ENCODE data around the gene KRTAP12-1.
"Not testable (repeated sequence)": the region's sequence is repeated elsewhere in the genome, so short reads cannot be mapped to it uniquely, and the experiment has no call there.

KRTAP12-1 gene

GRCh38 chr21:44697172-44697810 lies 15.3 kb upstream of the KRTAP12-1 start, which contains the start of gene KRTAP10-12:
Gene KRTAP10-12 (plus strand): TSS chr21:44697172. CDS start chr21:44697202, 30 bp downstream.
- DNase-seq: not testable (repeated sequence)

- no peak for DNase-seq
Observed at GRCh38 chr21:44696572-44696971, 14.6 kb upstream of the KRTAP12-1 start.

GRCh38 chr21:44695641-44696040 lies 13.7 kb upstream of the KRTAP12-1 start:
- no peak for DNase-seq

GRCh38 chr21:44695184-44695583 lies 13.2 kb upstream of the KRTAP12-1 start:
- no peak for DNase-seq

GRCh38 chr21:44694776-44695175 lies 12.8 kb upstream of the KRTAP12-1 start:
- no peak for DNase-seq

- DNase-seq: no peak
Observed at GRCh38 chr21:44692798-44693512, 11.0 kb upstream of the KRTAP12-1 start.

GRCh38 chr21:44691686-44692085 lies 9.7 kb upstream of the KRTAP12-1 start:
- no peak for DNase-seq

- not testable (repeated sequence) for DNase-seq
Observed at GRCh38 chr21:44689740-44690139, 7.8 kb upstream of the KRTAP12-1 start.

- DNase-seq: no peak
Observed at GRCh38 chr21:44687671-44688070, 5.7 kb upstream of the KRTAP12-1 start.

- DNase-seq: no peak
Observed at GRCh38 chr21:44686843-44687561, 5.0 kb upstream of the KRTAP12-1 start.

GRCh38 chr21:44686000-44686781 lies 4.2 kb upstream of the KRTAP12-1 start:
- no peak for DNase-seq

- DNase-seq: not testable (repeated sequence)
Observed at GRCh38 chr21:44685050-44685449, 3.1 kb upstream of the KRTAP12-1 start.

- no peak for DNase-seq
Observed at GRCh38 chr21:44684483-44684882, 2.5 kb upstream of the KRTAP12-1 start.

- DNase-seq: no peak
Observed at GRCh38 chr21:44684077-44684476, 2.1 kb upstream of the KRTAP12-1 start.

- no peak for DNase-seq
Observed at GRCh38 chr21:44682580-44683151, 703 bp upstream of the KRTAP12-1 start.

GRCh38 chr21:44681152-44681551 lies 811 bp downstream of the KRTAP12-1 start:
- DNase-seq: no peak

GRCh38 chr21:44677881-44678280 lies 4.1 kb downstream of the KRTAP12-1 start:
- DNase-seq: no peak

- DNase-seq: no peak
Observed at GRCh38 chr21:44671911-44672310, 10.1 kb downstream of the KRTAP12-1 start.

GRCh38 chr21:44670642-44671432 lies 11.1 kb downstream of the KRTAP12-1 start:
- no peak for DNase-seq

GRCh38 chr21:44667612-44668011 lies 14.4 kb downstream of the KRTAP12-1 start:
- DNase-seq: no peak

GRCh38 chr21:44666401-44667320 lies 15.3 kb downstream of the KRTAP12-1 start, which contains the start of gene KRTAP12-2:
Gene KRTAP12-2 (minus strand): TSS chr21:44666927. CDS start chr21:44666886, 41 bp downstream.
- DNase-seq: peak; percentile 28
